Measurements from ENCODE around the gene CDCA3.

Gene CDCA3

DNA sequence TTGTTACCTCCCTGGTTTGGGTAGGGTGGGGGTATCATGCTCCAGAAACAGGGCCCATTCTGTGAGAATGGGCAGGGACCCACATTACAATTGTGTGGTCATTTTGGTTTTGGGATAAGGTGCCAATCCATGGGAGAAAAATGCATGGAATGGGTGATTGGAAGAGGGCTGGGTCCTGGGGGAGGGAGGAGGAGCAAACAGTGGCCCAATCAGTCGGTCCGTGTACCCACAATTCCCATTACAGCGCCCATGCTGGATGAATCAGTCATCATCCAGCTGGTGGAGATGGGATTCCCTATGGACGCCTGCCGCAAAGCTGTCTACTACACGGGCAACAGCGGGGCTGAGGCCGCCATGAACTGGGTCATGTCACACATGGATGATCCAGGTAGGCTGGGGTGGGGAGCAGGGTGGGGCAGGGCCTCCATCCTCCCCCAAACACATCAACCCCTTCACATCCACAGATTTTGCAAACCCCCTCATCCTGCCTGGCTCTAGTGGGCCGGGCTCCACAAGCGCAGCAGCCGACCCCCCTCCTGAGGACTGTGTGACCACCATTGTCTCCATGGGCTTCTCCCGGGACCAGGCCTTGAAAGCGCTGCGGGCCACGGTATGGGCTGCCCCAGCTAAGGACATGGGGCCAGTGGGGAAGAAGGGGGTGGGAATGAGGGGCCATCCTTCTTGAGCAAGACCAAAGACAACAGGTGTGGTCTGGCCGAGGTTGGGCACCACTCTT lies 12.7 kb upstream of the CDCA3 start:
- no peak for DNase-seq (ENCODE audit: low read depth in 1 of 2, low spot score in 1 of 2)
- Histone ChIP-seq H3K27ac (replicated peaks) (no peak overlapping the region), H3K27me3 (ENCODE audit: insufficient read depth, poor library complexity, severe bottlenecking) (no peaks in the 10 kb centered on the region), H3K4me3 (replicated peaks; ENCODE audit: insufficient read depth, low read length) (no peak overlapping the region)
- TF ChIP-seq POLR2AphosphoS5 (IDR thresholded peaks at IDR 0.05; ENCODE audit: low read depth) (no peak), GABPA (IDR thresholded peaks at IDR 0.05; ENCODE audit: low read depth) (no peak), SPI1 (IDR thresholded peaks at IDR 0.05; ENCODE audit: borderline replicate concordance, low read depth) (no peak)
- TF ChIP-seq, protein P1, sequence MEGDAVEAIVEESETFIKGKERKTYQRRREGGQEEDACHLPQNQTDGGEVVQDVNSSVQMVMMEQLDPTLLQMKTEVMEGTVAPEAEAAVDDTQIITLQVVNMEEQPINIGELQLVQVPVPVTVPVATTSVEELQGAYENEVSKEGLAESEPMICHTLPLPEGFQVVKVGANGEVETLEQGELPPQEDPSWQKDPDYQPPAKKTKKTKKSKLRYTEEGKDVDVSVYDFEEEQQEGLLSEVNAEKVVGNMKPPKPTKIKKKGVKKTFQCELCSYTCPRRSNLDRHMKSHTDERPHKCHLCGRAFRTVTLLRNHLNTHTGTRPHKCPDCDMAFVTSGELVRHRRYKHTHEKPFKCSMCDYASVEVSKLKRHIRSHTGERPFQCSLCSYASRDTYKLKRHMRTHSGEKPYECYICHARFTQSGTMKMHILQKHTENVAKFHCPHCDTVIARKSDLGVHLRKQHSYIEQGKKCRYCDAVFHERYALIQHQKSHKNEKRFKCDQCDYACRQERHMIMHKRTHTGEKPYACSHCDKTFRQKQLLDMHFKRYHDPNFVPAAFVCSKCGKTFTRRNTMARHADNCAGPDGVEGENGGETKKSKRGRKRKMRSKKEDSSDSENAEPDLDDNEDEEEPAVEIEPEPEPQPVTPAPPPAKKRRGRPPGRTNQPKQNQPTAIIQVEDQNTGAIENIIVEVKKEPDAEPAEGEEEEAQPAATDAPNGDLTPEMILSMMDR (IDR thresholded peaks at IDR 0.05; ENCODE audit: insufficient read depth, low read length) = no peak
- TF ChIP-seq, protein P2, sequence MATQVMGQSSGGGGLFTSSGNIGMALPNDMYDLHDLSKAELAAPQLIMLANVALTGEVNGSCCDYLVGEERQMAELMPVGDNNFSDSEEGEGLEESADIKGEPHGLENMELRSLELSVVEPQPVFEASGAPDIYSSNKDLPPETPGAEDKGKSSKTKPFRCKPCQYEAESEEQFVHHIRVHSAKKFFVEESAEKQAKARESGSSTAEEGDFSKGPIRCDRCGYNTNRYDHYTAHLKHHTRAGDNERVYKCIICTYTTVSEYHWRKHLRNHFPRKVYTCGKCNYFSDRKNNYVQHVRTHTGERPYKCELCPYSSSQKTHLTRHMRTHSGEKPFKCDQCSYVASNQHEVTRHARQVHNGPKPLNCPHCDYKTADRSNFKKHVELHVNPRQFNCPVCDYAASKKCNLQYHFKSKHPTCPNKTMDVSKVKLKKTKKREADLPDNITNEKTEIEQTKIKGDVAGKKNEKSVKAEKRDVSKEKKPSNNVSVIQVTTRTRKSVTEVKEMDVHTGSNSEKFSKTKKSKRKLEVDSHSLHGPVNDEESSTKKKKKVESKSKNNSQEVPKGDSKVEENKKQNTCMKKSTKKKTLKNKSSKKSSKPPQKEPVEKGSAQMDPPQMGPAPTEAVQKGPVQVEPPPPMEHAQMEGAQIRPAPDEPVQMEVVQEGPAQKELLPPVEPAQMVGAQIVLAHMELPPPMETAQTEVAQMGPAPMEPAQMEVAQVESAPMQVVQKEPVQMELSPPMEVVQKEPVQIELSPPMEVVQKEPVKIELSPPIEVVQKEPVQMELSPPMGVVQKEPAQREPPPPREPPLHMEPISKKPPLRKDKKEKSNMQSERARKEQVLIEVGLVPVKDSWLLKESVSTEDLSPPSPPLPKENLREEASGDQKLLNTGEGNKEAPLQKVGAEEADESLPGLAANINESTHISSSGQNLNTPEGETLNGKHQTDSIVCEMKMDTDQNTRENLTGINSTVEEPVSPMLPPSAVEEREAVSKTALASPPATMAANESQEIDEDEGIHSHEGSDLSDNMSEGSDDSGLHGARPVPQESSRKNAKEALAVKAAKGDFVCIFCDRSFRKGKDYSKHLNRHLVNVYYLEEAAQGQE (IDR thresholded peaks at IDR 0.05; ENCODE audit: insufficient replicate concordance, low read depth) = no peak

DNA sequence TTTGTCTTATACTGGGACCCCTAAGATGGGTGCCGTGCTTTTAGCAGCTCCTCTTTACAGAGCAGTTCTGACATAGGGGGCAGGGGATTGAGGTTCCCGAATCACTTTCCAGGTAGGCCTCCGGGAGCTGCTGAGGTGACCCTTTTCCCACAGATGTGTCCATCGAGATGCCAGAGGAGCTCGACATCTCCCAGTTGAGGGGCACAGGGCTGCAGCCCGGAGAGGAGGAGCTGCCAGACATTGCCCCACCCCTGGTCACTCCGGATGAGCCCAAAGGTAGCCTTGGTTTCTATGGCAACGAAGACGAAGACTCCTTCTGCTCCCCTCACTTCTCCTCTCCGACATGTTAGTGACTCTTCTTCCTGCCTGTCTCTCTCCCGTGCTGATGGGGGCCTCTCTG lies 11.9 kb upstream of the CDCA3 start:
- Histone ChIP-seq H3K27ac (replicated peaks) (no peak overlapping the region), H3K4me3 (replicated peaks; ENCODE audit: insufficient read depth, low read length) (no peak overlapping the region), H3K27me3 (ENCODE audit: insufficient read depth, poor library complexity, severe bottlenecking) (no peaks in the 10 kb centered on the region)
- no peak for TF ChIP-seq POLR2AphosphoS5 (IDR thresholded peaks at IDR 0.05; ENCODE audit: low read depth)
- no peak for TF ChIP-seq SPI1 (IDR thresholded peaks at IDR 0.05; ENCODE audit: borderline replicate concordance, low read depth)
- TF ChIP-seq, protein P1 (IDR thresholded peaks at IDR 0.05; ENCODE audit: insufficient read depth, low read length) = no peak
- TF ChIP-seq, protein P2 (IDR thresholded peaks at IDR 0.05; ENCODE audit: insufficient replicate concordance, low read depth) = no peak
- no peak for TF ChIP-seq GABPA (IDR thresholded peaks at IDR 0.05; ENCODE audit: low read depth)
- no peak for DNase-seq (ENCODE audit: low read depth in 1 of 2, low spot score in 1 of 2)

DNA sequence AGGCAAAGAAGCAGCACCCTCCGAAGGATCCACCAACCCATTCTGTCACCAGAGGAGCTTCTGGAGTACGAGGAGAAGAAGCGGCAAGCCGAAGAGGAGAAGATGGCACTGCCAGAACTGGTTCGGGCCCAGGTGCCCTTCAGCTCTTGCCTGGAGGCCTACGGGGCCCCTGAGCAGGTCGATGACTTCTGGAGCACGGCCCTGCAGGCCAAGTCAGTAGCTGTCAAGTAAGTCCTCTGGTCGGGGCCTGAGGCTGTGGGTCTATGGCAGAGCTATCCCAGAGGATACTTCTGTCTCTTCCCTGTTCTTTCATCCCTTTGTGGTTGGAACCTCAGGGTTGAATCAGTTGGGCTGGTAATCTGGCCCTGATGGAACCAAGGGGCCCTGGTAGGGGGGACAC lies 10.3 kb upstream of the CDCA3 start:
- Histone ChIP-seq H3K27me3 (ENCODE audit: insufficient read depth, poor library complexity, severe bottlenecking) (no peaks in the 10 kb centered on the region), H3K27ac (replicated peaks) (no peak overlapping the region), H3K4me3 (replicated peaks; ENCODE audit: insufficient read depth, low read length) (no peak overlapping the region)
- DNase-seq (ENCODE audit: low read depth in 1 of 2, low spot score in 1 of 2) = no peak
- TF ChIP-seq GABPA (IDR thresholded peaks at IDR 0.05; ENCODE audit: low read depth) (no peak), POLR2AphosphoS5 (IDR thresholded peaks at IDR 0.05; ENCODE audit: low read depth) (no peak), SPI1 (IDR thresholded peaks at IDR 0.05; ENCODE audit: borderline replicate concordance, low read depth) (no peak)
- TF ChIP-seq, protein P2 (IDR thresholded peaks at IDR 0.05; ENCODE audit: insufficient replicate concordance, low read depth) = no peak
- TF ChIP-seq, protein P1 (IDR thresholded peaks at IDR 0.05; ENCODE audit: insufficient read depth, low read length) = no peak

All from HL-60 (cell line).